H9 (cell line): Measurements from ENCODE around the gene ZNF836. TPM values are rescaled to one million over a fixed set of nuclear protein-coding genes. Genes with fewer than 3 reads are reported as not detected.

Experiments used
- DNase-seq: peaks from one replicate; pipeline ENCODE4 v3.0.0-alpha.2; 2017
- H2AFZ ChIP-seq: one replicate; pipeline ENCODE4 v1.6.1; 2013; ENCODE audit warnings: mild to moderate bottlenecking, low read length, control low read depth, moderate library complexity
- H2AK5ac ChIP-seq: 2 replicates; pipeline ENCODE4 v1.6.1; 2013; ENCODE audit warnings: low read length, control low read depth, mixed read lengths; ENCODE audit not compliant: insufficient read length
- H2BK120ac ChIP-seq: one replicate; pipeline ENCODE4 v1.6.1; 2013; ENCODE audit warnings: low read depth, mild to moderate bottlenecking, low read length, control low read depth, inconsistent platforms; ENCODE audit not compliant: poor library complexity, severe bottlenecking
- H2BK12ac ChIP-seq: 2 replicates; pipeline ENCODE4 v1.6.1; 2013; ENCODE audit warnings: low read length, control low read depth, mixed read lengths, low read depth; ENCODE audit not compliant: insufficient read length
- H2BK15ac ChIP-seq: 2 replicates; pipeline ENCODE4 v1.6.1; 2013; ENCODE audit warnings: low read depth, low read length, control low read depth
- H2BK20ac ChIP-seq: one replicate; pipeline ENCODE4 v1.6.1; 2013; ENCODE audit warnings: low read depth, mild to moderate bottlenecking, low read length, control low read depth, inconsistent platforms; ENCODE audit not compliant: poor library complexity, severe bottlenecking
- H2BK5ac ChIP-seq: 2 replicates; pipeline ENCODE4 v1.6.1; 2013; ENCODE audit warnings: low read length, control low read depth, mixed read lengths; ENCODE audit not compliant: insufficient read length
- H3K14ac ChIP-seq: 2 replicates; pipeline ENCODE4 v1.6.1; 2013; ENCODE audit warnings: low read length, control low read depth; ENCODE audit not compliant: insufficient read depth
- H3K18ac ChIP-seq: 2 replicates; pipeline ENCODE4 v1.6.1; 2013; ENCODE audit warnings: low read depth, mild to moderate bottlenecking, mixed read lengths, low read length, control low read depth; ENCODE audit not compliant: insufficient read length
- H3K23ac ChIP-seq: 2 replicates; pipeline ENCODE4 v1.6.1; 2013; ENCODE audit warnings: low read length, control low read depth, mixed read lengths, low read depth; ENCODE audit not compliant: insufficient read length
- H3K23me2 ChIP-seq: 2 replicates; pipeline ENCODE4 v1.6.1; 2013; ENCODE audit warnings: low read depth, mild to moderate bottlenecking, mixed read lengths, low read length, control low read depth; ENCODE audit not compliant: insufficient read length, poor library complexity, severe bottlenecking
- H3K27ac ChIP-seq: 2 replicates; pipeline ENCODE4 v1.5.1; 2013; ENCODE audit warnings: low read length, control low read depth, mixed read lengths, low read depth; ENCODE audit not compliant: insufficient read length
- H3K27me3 ChIP-seq: 2 replicates; pipeline ENCODE4 v1.6.1; 2013; ENCODE audit warnings: low read length, control low read depth, inconsistent platforms; ENCODE audit not compliant: insufficient read depth
- H3K4ac ChIP-seq: 2 replicates; pipeline ENCODE4 v1.6.1; 2013; ENCODE audit warnings: low read depth, mild to moderate bottlenecking, control low read depth, inconsistent platforms, low read length, moderate library complexity
- H3K4me1 ChIP-seq: 2 replicates; pipeline ENCODE4 v1.6.1; 2013; ENCODE audit warnings: low read length, control low read depth, inconsistent platforms; ENCODE audit not compliant: insufficient read depth
- H3K4me2 ChIP-seq: 2 replicates; pipeline ENCODE4 v1.6.1; 2013; ENCODE audit warnings: low read length, control low read depth, mixed read lengths; ENCODE audit not compliant: insufficient read length, insufficient read depth
- H3K56ac ChIP-seq: 2 replicates; pipeline ENCODE4 v1.6.1; 2013; ENCODE audit warnings: low read depth, mild to moderate bottlenecking, mixed read lengths, low read length, control low read depth; ENCODE audit not compliant: insufficient read length
- H3K79me1 ChIP-seq: 2 replicates; pipeline ENCODE4 v1.6.1; 2013; ENCODE audit warnings: low read depth, mild to moderate bottlenecking, moderate library complexity, low read length, control low read depth, inconsistent platforms; ENCODE audit not compliant: insufficient read depth, poor library complexity, severe bottlenecking
- H3K79me2 ChIP-seq: 2 replicates; pipeline ENCODE4 v1.6.1; 2013; ENCODE audit warnings: low read length, control low read depth, inconsistent platforms; ENCODE audit not compliant: insufficient read depth
- H3K9ac ChIP-seq: 2 replicates; pipeline ENCODE4 v1.6.1; 2013; ENCODE audit warnings: low read length, control low read depth, mixed read lengths; ENCODE audit not compliant: insufficient read length; ENCODE audit errors: extremely low read depth
- H3K9me3 ChIP-seq: one replicate; pipeline ENCODE4 v1.6.1; 2013; ENCODE audit warnings: low read depth, low read length, inconsistent platforms; ENCODE audit not compliant: control insufficient read depth
- H3T11ph ChIP-seq: one replicate; pipeline ENCODE4 v1.6.1; 2013; ENCODE audit warnings: mild to moderate bottlenecking, low read length, control low read depth, inconsistent platforms
- H4K20me1 ChIP-seq: one replicate; pipeline ENCODE4 v1.6.1; 2013; ENCODE audit not compliant: control insufficient read depth, insufficient read length, insufficient read depth
- H4K5ac ChIP-seq: 2 replicates; pipeline ENCODE4 v1.6.1; 2013; ENCODE audit warnings: low read depth, mild to moderate bottlenecking, mixed read lengths, low read length, control low read depth; ENCODE audit not compliant: insufficient read length
- H4K8ac ChIP-seq: replicated peaks from 2 replicates; pipeline ENCODE4 v1.6.1; 2013; ENCODE audit warnings: low read length, control low read depth, mixed read lengths, low read depth; ENCODE audit not compliant: insufficient read length
- H4K91ac ChIP-seq: 2 replicates; pipeline ENCODE4 v1.6.1; 2013; ENCODE audit warnings: low read depth, mild to moderate bottlenecking, moderate library complexity, mixed read lengths, low read length, control low read depth; ENCODE audit not compliant: insufficient read length
- H3K27ac Mint-ChIP-seq, 3 experiments: 2 replicates in 2 of 3; 3 replicates in 1 of 3; pipeline ENCODE4 v1.8.0; 2020 to 2021; ENCODE audit warnings: mixed read lengths in 3 of 3, mild to moderate bottlenecking in 1 of 3, moderate library complexity in 1 of 3
- H3K27me3 Mint-ChIP-seq: 2 replicates; pipeline ENCODE4 v1.8.0; 2021; ENCODE audit warnings: low read depth, mild to moderate bottlenecking, moderate library complexity, mixed read lengths
- H3K36me3 Mint-ChIP-seq, 3 experiments: 2 replicates in 2 of 3; 3 replicates in 1 of 3; pipeline ENCODE4 v1.8.0; 2020 to 2021; ENCODE audit warnings: low read depth in 3 of 3, mixed read lengths in 3 of 3; ENCODE audit not compliant: insufficient read depth in 1 of 3
- H3K4me1 Mint-ChIP-seq, 2 experiments: 2 replicates each; pipeline ENCODE4 v1.8.0; 2020; ENCODE audit warnings: mixed read lengths in 2 of 2
- H3K4me3 Mint-ChIP-seq, 2 experiments: 2 replicates in 1 of 2; 3 replicates in 1 of 2; pipeline ENCODE4 v1.8.0; 2020 to 2021; ENCODE audit warnings: mild to moderate bottlenecking in 2 of 2, mixed read lengths in 2 of 2, moderate library complexity in 1 of 2
- H3K9me3 Mint-ChIP-seq, 2 experiments: 2 replicates in 1 of 2; 3 replicates in 1 of 2; pipeline ENCODE4 v1.8.0; 2020; ENCODE audit warnings: mild to moderate bottlenecking in 2 of 2, mixed read lengths in 2 of 2, moderate library complexity in 1 of 2
- CTCF ChIP-seq: fragments of 200-600 bp; sonication (generic); conservative IDR thresholded peaks from 3 replicates; pipeline ENCODE4 v1.8.0; 2021; ENCODE audit warnings: antibody characterized with exemption, mild to moderate bottlenecking
- WGBS: extraction: QIAGEN DNeasy Blood & Tissue Kit; methylation state at CpG from one replicate; pipeline ENCODE4 v1.1.7; 2013; ENCODE audit warnings: missing lambda C conversion rate, low lambda C conversion rate, mixed read lengths; ENCODE audit not compliant: insufficient read length; ENCODE audit errors: extremely low coverage; 5-methylcytosine and 5-hydroxymethylcytosine counted together
- total RNA-seq: library from RNA; stranded (reverse); gene quantifications from 2 replicates; pipeline ENCODE4 v1.2.1, GENCODE V29; 2021

The ZNF836 gene
- total RNA-seq, 1 experiment from 2014 or later = 17.4 TPM

- Mint-ChIP-seq H3K4me3 (no peak overlapping the region), H3K36me3 (peaks cover 5 to 14% (median 10%) of the 10 kb centered on the region in 3 experiments; a peak in 6 of 7 replicates), H3K27ac (no peak overlapping the region), H3K9me3 (no peaks in the 10 kb centered on the region), H3K27me3 (no peaks in the 10 kb centered on the region), H3K4me1 (peaks cover 20 to 21% of the 10 kb centered on the region in 2 experiments)
- H2BK20ac ChIP-seq = no peak overlapping the region
- DNase-seq = no peak
- no peak overlapping the region for H3T11ph ChIP-seq
- H3K23me2 ChIP-seq = no peaks in the 10 kb centered on the region
- peaks cover 7% of the 10 kb centered on the region; the same call in 1 of the 2 replicates for H3K4me1 ChIP-seq
- no peak overlapping the region for H4K5ac ChIP-seq
- no peak overlapping the region for H3K23ac ChIP-seq
- no peaks in the 10 kb centered on the region for H3K9me3 ChIP-seq
- H2BK5ac ChIP-seq = no peak overlapping the region
- no peak overlapping the region for H3K27ac ChIP-seq
- peaks cover 3% of the 10 kb centered on the region for H3K79me1 ChIP-seq
- no peak overlapping the region for H3K18ac ChIP-seq
- no peak overlapping the region for H4K8ac ChIP-seq
- TF ChIP-seq CTCF = no peak
- H3K27me3 ChIP-seq = no peaks in the 10 kb centered on the region
- no peak overlapping the region for H3K9ac ChIP-seq
- no peak overlapping the region for H3K4me2 ChIP-seq
- no peaks in the 10 kb centered on the region for H4K20me1 ChIP-seq
- no peak overlapping the region for H2BK120ac ChIP-seq
- no peak overlapping the region for H3K56ac ChIP-seq
- H3K4ac ChIP-seq = no peak overlapping the region
- no peak overlapping the region for H2BK12ac ChIP-seq
- H4K91ac ChIP-seq = no peak overlapping the region
- H3K14ac ChIP-seq = no peak overlapping the region
- no CpG with 5 or more reads among the region's 1 CpG for WGBS
- H2AFZ ChIP-seq = no peak overlapping the region
- H3K79me2 ChIP-seq = peaks cover 18% of the 10 kb centered on the region
- H2AK5ac ChIP-seq = no peak overlapping the region
- no peak overlapping the region for H2BK15ac ChIP-seq
Measured at GRCh38 chr19:52187407-52187806, 16.0 kb upstream of the ZNF836 start.
